ENCODE measurements around the gene JMJD7.

The JMJD7 gene

GRCh38 chr15:41827880-41828806 is at the start of gene JMJD7:
JMJD7 (plus strand) TSS chr15:41828092; CDS start chr15:41828125, 33 bp downstream.
- peak; percentile 17 for DNase-seq

GRCh38 chr15:41778521-41778920 is 49.4 kb upstream of the JMJD7 start:
- no peak for DNase-seq

- DNase-seq, result no peak
Measured at GRCh38 chr15:41779662-41780157, 48.2 kb upstream of the JMJD7 start.

- DNase-seq, result no peak
Measured at GRCh38 chr15:41780266-41780665, 47.6 kb upstream of the JMJD7 start.

GRCh38 chr15:41780727-41781126 is 47.2 kb upstream of the JMJD7 start:
- DNase-seq, result no peak

GRCh38 chr15:41782371-41783282 is 45.3 kb upstream of the JMJD7 start:
- DNase-seq, result no peak

- DNase-seq, result no peak
Measured at GRCh38 chr15:41783296-41783695, 44.6 kb upstream of the JMJD7 start.

- no peak for DNase-seq
Measured at GRCh38 chr15:41788262-41788661, 39.6 kb upstream of the JMJD7 start.

GRCh38 chr15:41789236-41789635 is 38.7 kb upstream of the JMJD7 start:
- DNase-seq, result no peak

- no peak for DNase-seq
Measured at GRCh38 chr15:41789662-41790061, 38.2 kb upstream of the JMJD7 start.

GRCh38 chr15:41790169-41790568 is 37.7 kb upstream of the JMJD7 start:
- no peak for DNase-seq

- DNase-seq, result no peak
Measured at GRCh38 chr15:41790756-41791546, 36.9 kb upstream of the JMJD7 start.

- DNase-seq, result no peak
Measured at GRCh38 chr15:41791547-41791937, 36.4 kb upstream of the JMJD7 start.

- DNase-seq, result peak; percentile 30
Measured at GRCh38 chr15:41792000-41792637, 35.8 kb upstream of the JMJD7 start.

- DNase-seq, result no peak
Measured at GRCh38 chr15:41794081-41794480, 33.8 kb upstream of the JMJD7 start.

- no peak for DNase-seq
Measured at GRCh38 chr15:41795996-41796856, 31.7 kb upstream of the JMJD7 start.

- no peak for DNase-seq
Measured at GRCh38 chr15:41797201-41797944, 30.5 kb upstream of the JMJD7 start.

GRCh38 chr15:41798607-41799487 is 29.0 kb upstream of the JMJD7 start:
- no peak for DNase-seq

- no peak for DNase-seq
Measured at GRCh38 chr15:41799488-41799805, 28.4 kb upstream of the JMJD7 start.

All from DMS79 treated with DMSO at 0.1 percent for 48 hours (cell line).